ENCODE results near the gene WIPF3. TPM values are rescaled to one million over a fixed set of nuclear protein-coding genes. Genes with fewer than 3 reads are reported as not detected.

The WIPF3 gene
- total and polyA plus RNA-seq, 5 donors from 2014 or later = not detected

- Mint-ChIP-seq H3K4me1 (no peaks in the 10 kb centered on the region), H3K27me3 (peaks cover 15% of the 10 kb centered on the region), H3K9me3 (no peaks in the 10 kb centered on the region), H3K27ac (peak overlapping the region in 1 of 3 donors; percentile 1), H3K36me3 (no peaks in the 10 kb centered on the region), H3K4me3 (no peak overlapping the region)
- Histone ChIP-seq H3K36me3 (ENCODE audit: control insufficient read depth, insufficient read depth, low read length) (no peaks in the 10 kb centered on the region), H3K9me3 (ENCODE audit: control insufficient read depth in 2 of 2, low read length in 2 of 2) (no peaks in the 10 kb centered on the region), H3K4me3 (ENCODE audit: low read depth, low read length) (no peak overlapping the region), H3K27me3 (ENCODE audit: control insufficient read depth, insufficient read depth, low read length) (no peaks in the 10 kb centered on the region), H3K4me1 (ENCODE audit: control insufficient read depth, insufficient read depth, low read length, poor library complexity, severe bottlenecking) (no peaks in the 10 kb centered on the region), H3K27ac (ENCODE audit: insufficient read depth, low read length, poor library complexity, severe bottlenecking) (no peak overlapping the region)
- DNase-seq (no peak), ATAC-seq (ENCODE audit: low read depth in 2 of 2) (no peak)
These were observed 116.8 kb downstream of the WIPF3 start for GRCh38 chr7:29922921-29923700.

DNA sequence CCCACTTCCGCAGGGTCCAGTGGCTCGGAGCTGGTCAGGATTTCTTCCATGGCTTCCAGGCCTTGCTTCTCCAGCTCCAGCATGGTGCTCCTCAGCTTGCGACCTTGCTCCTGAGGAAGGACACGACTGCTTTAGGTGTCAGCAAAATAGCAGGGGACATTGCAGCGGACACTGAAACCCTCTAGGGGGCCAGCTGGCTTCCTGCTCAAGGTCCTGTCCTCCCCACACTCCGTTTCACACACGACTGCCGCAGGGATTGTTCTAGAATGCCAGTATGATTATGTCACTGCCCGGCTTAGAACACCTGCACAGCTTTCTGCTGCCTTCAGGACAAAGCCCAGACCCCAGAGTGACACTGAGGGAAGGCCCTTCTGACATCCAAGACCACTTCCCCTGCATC lies 117.7 kb downstream of the WIPF3 start:
- no peak overlapping the region for H3K4me3 ChIP-seq (ENCODE audit: low read depth, low read length)
- no peak for ATAC-seq (ENCODE audit: low read depth in 2 of 2)
- no peaks in the 10 kb centered on the region for H3K4me1 Mint-ChIP-seq

DNA sequence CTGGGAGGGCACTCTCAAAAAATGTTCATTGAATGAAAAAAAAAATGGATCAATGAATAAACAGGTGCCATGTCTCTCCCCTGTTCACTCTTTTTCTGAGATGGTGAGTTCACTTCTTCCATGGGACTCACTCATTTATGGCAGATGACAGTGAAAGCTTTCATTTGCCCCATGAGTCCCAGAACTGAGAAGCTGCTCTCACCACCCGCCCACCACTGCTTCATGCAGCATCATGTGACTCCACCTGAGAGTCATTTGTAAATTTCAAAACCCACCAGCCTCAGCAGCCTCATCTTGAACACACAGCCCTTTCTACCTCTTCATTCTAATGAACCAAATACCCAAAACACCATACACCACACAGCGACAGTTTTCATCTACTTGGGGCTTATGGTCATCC lies 118.4 kb downstream of the WIPF3 start:
- no peaks in the 10 kb centered on the region for H3K4me1 Mint-ChIP-seq
- Histone ChIP-seq H3K27ac (ENCODE audit: insufficient read depth, low read length, poor library complexity, severe bottlenecking) (no peak overlapping the region), H3K4me3 (ENCODE audit: low read depth, low read length) (no peak overlapping the region), H3K9me3 (ENCODE audit: control insufficient read depth in 2 of 2, low read length in 2 of 2) (no peaks in the 10 kb centered on the region), H3K36me3 (ENCODE audit: control insufficient read depth, insufficient read depth, low read length) (no peaks in the 10 kb centered on the region), H3K27me3 (ENCODE audit: control insufficient read depth, insufficient read depth, low read length) (no peaks in the 10 kb centered on the region), H3K4me1 (ENCODE audit: control insufficient read depth, insufficient read depth, low read length, poor library complexity, severe bottlenecking) (no peaks in the 10 kb centered on the region)
- ATAC-seq (ENCODE audit: low read depth in 2 of 2) (no peak), DNase-seq (no peak)
- peaks cover 9% of the 10 kb centered on the region for H3K27me3 Mint-ChIP-seq
- no peak overlapping the region for H3K4me3 Mint-ChIP-seq
- no peak overlapping the region for H3K27ac Mint-ChIP-seq
- H3K36me3 Mint-ChIP-seq = no peaks in the 10 kb centered on the region
- H3K9me3 Mint-ChIP-seq = no peaks in the 10 kb centered on the region

More for the DNA sequence above, 117.7 kb downstream of the WIPF3 start:
- no peak overlapping the region for H3K27ac ChIP-seq (ENCODE audit: insufficient read depth, low read length, poor library complexity, severe bottlenecking)
- Mint-ChIP-seq H3K36me3 (no peaks in the 10 kb centered on the region), H3K27me3 (peaks cover 13% of the 10 kb centered on the region), H3K4me3 (no peak overlapping the region), H3K9me3 (no peaks in the 10 kb centered on the region), H3K27ac (no peak overlapping the region)
- H3K4me1 ChIP-seq (ENCODE audit: control insufficient read depth, insufficient read depth, low read length, poor library complexity, severe bottlenecking) = no peaks in the 10 kb centered on the region
- no peaks in the 10 kb centered on the region for H3K9me3 ChIP-seq (ENCODE audit: control insufficient read depth in 2 of 2, low read length in 2 of 2)
- no peak for DNase-seq
- H3K36me3 ChIP-seq (ENCODE audit: control insufficient read depth, insufficient read depth, low read length) = no peaks in the 10 kb centered on the region
- no peaks in the 10 kb centered on the region for H3K27me3 ChIP-seq (ENCODE audit: control insufficient read depth, insufficient read depth, low read length)

GRCh38 chr7:29926216-29926615 lies 119.9 kb downstream of the WIPF3 start:
- Mint-ChIP-seq H3K4me3 (no peak overlapping the region), H3K9me3 (peaks cover 0 to 2% (median 0%) of the 10 kb centered on the region in 7 donors), H3K27ac (no peak overlapping the region), H3K36me3 (no peaks in the 10 kb centered on the region), H3K27me3 (peaks cover 9% of the 10 kb centered on the region), H3K4me1 (no peaks in the 10 kb centered on the region)
- Histone ChIP-seq H3K9me3 (ENCODE audit: control insufficient read depth in 2 of 2, low read length in 2 of 2) (no peaks in the 10 kb centered on the region), H3K36me3 (ENCODE audit: control insufficient read depth, insufficient read depth, low read length) (no peaks in the 10 kb centered on the region), H3K27ac (ENCODE audit: insufficient read depth, low read length, poor library complexity, severe bottlenecking) (no peak overlapping the region), H3K4me3 (ENCODE audit: low read depth, low read length) (no peak overlapping the region), H3K27me3 (ENCODE audit: control insufficient read depth, insufficient read depth, low read length) (no peaks in the 10 kb centered on the region), H3K4me1 (ENCODE audit: control insufficient read depth, insufficient read depth, low read length, poor library complexity, severe bottlenecking) (no peaks in the 10 kb centered on the region)
- no peak for ATAC-seq (ENCODE audit: low read depth in 2 of 2)
- no peak for DNase-seq

GRCh38 chr7:29926741-29927140 lies 120.4 kb downstream of the WIPF3 start:
- Histone ChIP-seq H3K27me3 (ENCODE audit: control insufficient read depth, insufficient read depth, low read length) (no peaks in the 10 kb centered on the region), H3K36me3 (ENCODE audit: control insufficient read depth, insufficient read depth, low read length) (no peaks in the 10 kb centered on the region), H3K9me3 (ENCODE audit: control insufficient read depth in 2 of 2, low read length in 2 of 2) (no peaks in the 10 kb centered on the region), H3K27ac (ENCODE audit: insufficient read depth, low read length, poor library complexity, severe bottlenecking) (no peak overlapping the region), H3K4me3 (ENCODE audit: low read depth, low read length) (no peak overlapping the region), H3K4me1 (ENCODE audit: control insufficient read depth, insufficient read depth, low read length, poor library complexity, severe bottlenecking) (no peaks in the 10 kb centered on the region)
- no peaks in the 10 kb centered on the region for H3K36me3 Mint-ChIP-seq
- no peak overlapping the region for H3K4me3 Mint-ChIP-seq
- H3K27ac Mint-ChIP-seq = no peak overlapping the region
- DNase-seq (no peak), ATAC-seq (ENCODE audit: low read depth in 2 of 2) (no peak)
- H3K4me1 Mint-ChIP-seq = no peaks in the 10 kb centered on the region
- peaks cover 0 to 2% (median 0%) of the 10 kb centered on the region in 7 donors for H3K9me3 Mint-ChIP-seq
- peaks cover 14% of the 10 kb centered on the region for H3K27me3 Mint-ChIP-seq

DNA sequence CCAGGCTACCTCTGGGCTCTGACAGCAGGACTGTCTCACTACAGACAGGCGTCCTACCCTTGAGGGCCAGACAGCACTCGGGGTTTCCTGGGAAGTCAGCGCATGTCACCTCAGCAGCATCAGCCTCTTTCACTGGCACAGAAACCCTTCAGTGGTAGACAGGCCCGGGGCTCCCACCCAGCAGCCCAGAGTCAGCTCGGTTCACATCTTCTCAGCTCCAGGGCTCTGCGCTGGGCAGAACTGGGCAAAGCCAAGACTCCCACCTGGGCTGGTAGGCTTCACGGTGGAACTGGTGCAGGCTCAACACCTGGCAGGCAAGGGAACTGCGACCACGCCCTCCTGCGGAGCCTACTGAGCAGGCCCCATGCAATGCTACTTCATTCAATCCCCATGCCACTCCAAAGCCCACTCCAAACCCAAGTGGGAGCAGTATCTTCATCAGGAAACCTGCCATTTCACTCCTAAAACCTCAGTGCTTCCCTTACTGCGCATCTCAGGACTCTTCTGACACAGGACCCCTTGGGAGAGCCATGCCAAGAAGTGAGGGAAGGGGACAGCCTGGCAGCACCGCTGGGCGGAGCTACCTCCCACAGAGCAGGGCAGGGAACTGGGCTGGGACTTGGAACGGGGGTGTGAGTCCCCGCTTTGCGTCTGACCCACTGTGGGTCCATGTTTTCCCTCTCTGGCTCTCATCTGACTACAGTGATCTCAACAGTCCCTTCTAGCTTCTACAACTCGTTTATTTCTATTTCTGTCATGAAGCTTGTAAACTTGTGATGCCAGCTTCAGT lies 122.9 kb downstream of the WIPF3 start:
- Histone ChIP-seq H3K27ac (ENCODE audit: insufficient read depth, low read length, poor library complexity, severe bottlenecking) (no peak overlapping the region), H3K4me3 (ENCODE audit: low read depth, low read length) (no peak overlapping the region), H3K9me3 (ENCODE audit: control insufficient read depth in 2 of 2, low read length in 2 of 2) (no peaks in the 10 kb centered on the region), H3K4me1 (ENCODE audit: control insufficient read depth, insufficient read depth, low read length, poor library complexity, severe bottlenecking) (no peaks in the 10 kb centered on the region), H3K36me3 (ENCODE audit: control insufficient read depth, insufficient read depth, low read length) (no peaks in the 10 kb centered on the region), H3K27me3 (ENCODE audit: control insufficient read depth, insufficient read depth, low read length) (peaks cover 3% of the 10 kb centered on the region)
- Mint-ChIP-seq H3K27ac (no peak overlapping the region), H3K36me3 (no peaks in the 10 kb centered on the region), H3K4me1 (no peaks in the 10 kb centered on the region), H3K4me3 (no peak overlapping the region), H3K27me3 (peaks cover 25% of the 10 kb centered on the region), H3K9me3 (peaks cover 0 to 2% (median 0%) of the 10 kb centered on the region in 7 donors)
- DNase-seq (no peak), ATAC-seq (ENCODE audit: low read depth in 2 of 2) (no peak)

DNA sequence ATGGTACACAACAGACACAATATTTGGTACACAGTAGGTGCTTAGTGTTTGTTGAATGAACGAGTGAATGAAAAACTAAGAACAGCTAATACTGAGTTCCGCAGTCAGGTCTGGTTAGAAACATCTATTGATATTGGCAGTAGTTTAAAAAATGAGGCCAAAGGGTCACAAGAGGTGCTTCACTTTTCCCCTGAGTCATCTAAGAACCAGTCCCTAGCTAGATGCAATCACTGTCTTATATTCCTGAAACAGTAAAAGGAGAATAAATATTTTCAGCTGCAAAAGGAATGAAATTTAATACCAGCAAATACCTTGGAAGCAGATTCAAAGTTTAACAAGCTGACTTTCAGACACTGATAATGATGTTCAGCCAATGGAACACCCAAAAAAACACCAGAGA lies 128.8 kb downstream of the WIPF3 start:
- no peaks in the 10 kb centered on the region for H3K36me3 Mint-ChIP-seq
- no peaks in the 10 kb centered on the region for H3K4me1 ChIP-seq (ENCODE audit: control insufficient read depth, insufficient read depth, low read length, poor library complexity, severe bottlenecking)
- DNase-seq (no peak), ATAC-seq (ENCODE audit: low read depth in 2 of 2) (no peak)
- no peak overlapping the region for H3K4me3 ChIP-seq (ENCODE audit: low read depth, low read length)
- peaks cover 0 to 5% (median 0%) of the 10 kb centered on the region in 7 donors for H3K9me3 Mint-ChIP-seq
- H3K27ac ChIP-seq (ENCODE audit: insufficient read depth, low read length, poor library complexity, severe bottlenecking) = no peak overlapping the region
- peaks cover 3% of the 10 kb centered on the region for H3K27me3 ChIP-seq (ENCODE audit: control insufficient read depth, insufficient read depth, low read length)
- no peak overlapping the region for H3K27ac Mint-ChIP-seq
- H3K4me3 Mint-ChIP-seq = no peak overlapping the region
- peaks cover 16% of the 10 kb centered on the region for H3K27me3 Mint-ChIP-seq
- H3K4me1 Mint-ChIP-seq = no peaks in the 10 kb centered on the region
- no peaks in the 10 kb centered on the region for H3K36me3 ChIP-seq (ENCODE audit: control insufficient read depth, insufficient read depth, low read length)
- no peaks in the 10 kb centered on the region for H3K9me3 ChIP-seq (ENCODE audit: control insufficient read depth in 2 of 2, low read length in 2 of 2)

Measured in CD4-positive, CD25-positive, alpha-beta regulatory T cell (primary cell).